Mucosa of descending colon (tissue), 3 donors: ENCODE data around the gene FGF12. TPM values are rescaled to one million over a fixed set of nuclear protein-coding genes. Genes with fewer than 3 reads are reported as not detected.

Source experiments
- ATAC-seq: fragments of 200-7000 bp; cut with Tn5 transposase; one replicate; pipeline ENCODE4 v1.9.1; 2020; ENCODE audit warnings: mild to moderate bottlenecking, moderate library complexity
- DNase-seq, 3 donors: peaks; one replicate each; pipeline ENCODE4 v3.0.0-alpha.2; 2020
- H3K36me3 ChIP-seq: fragments of 200-600 bp; one replicate; pipeline ENCODE4 v1.8.0; 2021; ENCODE audit warnings: low read depth, mild to moderate bottlenecking
- H3K4me1 ChIP-seq: fragments of 200-600 bp; one replicate; pipeline ENCODE4 v1.8.0; 2021; ENCODE audit warnings: low read depth, mild to moderate bottlenecking
- H3K4me3 ChIP-seq: fragments of 200-600 bp; one replicate; pipeline ENCODE4 v1.8.0; 2021; ENCODE audit warnings: mild to moderate bottlenecking
- H3K9me3 ChIP-seq: fragments of 200-600 bp; one replicate; pipeline ENCODE4 v1.8.0; 2021; ENCODE audit warnings: mild to moderate bottlenecking
- CTCF ChIP-seq: fragments of 200-600 bp; IDR thresholded peaks from one replicate; pipeline ENCODE4 v1.8.0; 2022; ENCODE audit warnings: antibody characterized with exemption, mild to moderate bottlenecking
- intact Hi-C, 2 donors: fragments of 100-400 bp; cut with DNase I in 1 of 2; cut with micrococcal nuclease in 1 of 2; formaldehyde crosslinking; loops; one replicate each; pipeline versions ENCODE4 v1.11.0 to v1.11.1; 2022; cut with DNase I, micrococcal nuclease
- total RNA-seq, 3 donors: library from RNA; stranded (reverse); fragmentation: NEBNext Ultra II Directional in 2 of 3; extraction: Animal tissue kit (Norgen Biotek cat#: 25700) in 2 of 3; gene quantifications; one replicate each; pipeline versions ENCODE4 v1.2.1 to v1.2.4, GENCODE V29; 2021 to 2023
- donor health status: DM: no; HTN: no; CAD: no; lungs with moderate emphysema.
- donor health status: DM: no; HTN: no; CAD: no.
- donor health status: DM: no; HTN: yes; CAD: no.

The FGF12 gene
- total RNA-seq, 3 donors from 2014 or later, result 0.35 to 3.3 (median 0.58) TPM

DNA sequence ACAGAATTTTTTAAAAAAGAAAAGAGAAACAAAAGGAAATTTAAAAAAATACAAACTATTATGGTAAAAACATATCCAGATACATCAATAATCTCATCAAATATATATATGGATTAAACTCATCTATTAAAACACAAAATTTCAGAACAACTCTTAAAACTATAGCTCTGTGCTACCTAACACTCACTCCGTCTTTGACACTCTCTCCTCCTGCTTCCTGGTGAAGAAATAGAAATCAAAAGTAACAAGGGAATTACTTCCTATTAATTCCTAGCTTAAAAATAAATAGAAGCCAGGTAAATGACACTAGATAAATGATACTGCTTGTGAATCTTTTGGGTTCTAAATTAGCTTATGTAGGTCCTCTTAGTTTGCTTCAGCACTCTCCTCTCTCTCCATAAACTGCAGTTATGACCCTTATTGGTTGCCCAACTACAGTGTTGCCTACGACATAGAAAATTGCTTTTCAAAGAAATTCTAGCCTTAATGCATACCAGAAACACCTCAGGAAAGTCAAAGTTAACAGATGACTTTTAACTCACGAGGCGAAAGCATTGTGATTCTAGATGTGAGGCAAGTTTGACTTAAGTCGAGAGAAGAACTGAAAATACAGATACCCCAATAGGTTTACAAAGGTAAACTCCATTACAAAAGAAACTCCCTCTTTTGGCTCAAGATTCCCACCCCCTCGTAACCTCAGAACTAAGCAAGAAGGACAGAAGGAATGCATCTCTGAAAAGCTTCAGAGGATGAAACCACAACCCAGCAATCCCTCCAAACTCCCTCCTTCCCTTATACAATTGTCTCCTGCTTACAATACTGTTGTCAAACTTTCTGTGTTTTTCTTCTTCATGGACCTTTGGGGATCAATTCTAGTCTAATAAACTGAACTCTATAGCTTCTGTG, 394.7 kb downstream of the FGF12 start:
- TF ChIP-seq CTCF, result no peak
- DNase-seq, result no peak
- Histone ChIP-seq H3K9me3 (no peaks in the 10 kb centered on the region), H3K4me1 (no peaks in the 10 kb centered on the region), H3K4me3 (no peak overlapping the region), H3K36me3 (no peaks in the 10 kb centered on the region)
- intact Hi-C loops, result no loop called here
- no peak for ATAC-seq

GRCh38 chr3:192331749-192332385, 395.5 kb downstream of the FGF12 start:
- DNase-seq, result no peak
- Histone ChIP-seq H3K9me3 (no peaks in the 10 kb centered on the region), H3K4me3 (no peak overlapping the region), H3K4me1 (no peaks in the 10 kb centered on the region), H3K36me3 (no peaks in the 10 kb centered on the region)
- no peak for TF ChIP-seq CTCF
- ATAC-seq, result no peak
- intact Hi-C loops, result no loop called here

DNA sequence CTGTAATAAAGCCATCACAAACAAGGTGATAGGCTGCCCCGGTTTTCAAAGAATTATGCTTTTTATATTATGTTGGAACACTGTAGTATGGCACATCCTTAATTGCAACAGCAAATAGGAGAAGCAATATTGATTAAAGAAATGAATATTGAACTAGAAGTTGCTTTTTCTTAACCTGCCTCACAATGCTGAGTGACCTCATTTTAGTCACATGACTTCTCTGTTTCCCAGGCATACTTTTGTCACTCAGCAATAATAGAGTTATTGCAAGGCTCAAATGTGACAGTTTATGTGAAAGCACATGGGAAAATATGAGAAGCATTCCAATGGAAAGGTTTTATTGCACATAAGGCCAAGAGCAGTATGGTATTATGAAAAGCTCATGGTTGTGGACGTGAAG, 400.7 kb downstream of the FGF12 start:
- H3K4me1 ChIP-seq, result no peaks in the 10 kb centered on the region
- H3K9me3 ChIP-seq, result no peaks in the 10 kb centered on the region
- intact Hi-C loops, result no loop called here
- H3K4me3 ChIP-seq, result no peak overlapping the region
- no peak for TF ChIP-seq CTCF
- no peaks in the 10 kb centered on the region for H3K36me3 ChIP-seq
- ATAC-seq (no peak), DNase-seq (no peak)

- no peak overlapping the region for H3K4me3 ChIP-seq
- no peaks in the 10 kb centered on the region for H3K36me3 ChIP-seq
- no peak for ATAC-seq
- TF ChIP-seq CTCF, result no peak
- DNase-seq, result no peak
- H3K9me3 ChIP-seq, result no peaks in the 10 kb centered on the region
- no peaks in the 10 kb centered on the region for H3K4me1 ChIP-seq
- intact Hi-C loops, result no loop called here
Observed at GRCh38 chr3:192317564-192317963, 409.8 kb downstream of the FGF12 start.

- Histone ChIP-seq H3K36me3 (no peaks in the 10 kb centered on the region), H3K4me3 (no peak overlapping the region), H3K9me3 (no peaks in the 10 kb centered on the region), H3K4me1 (no peaks in the 10 kb centered on the region)
- intact Hi-C loops, result no loop called here
- ATAC-seq (no peak), DNase-seq (no peak)
- no peak for TF ChIP-seq CTCF
Observed at GRCh38 chr3:192313605-192314004, 413.7 kb downstream of the FGF12 start.
